ENCODE data around the gene MPV17L2.
A peak's percentile ranks its signal among the peaks of the same experiment; 100 is the strongest.
"Not testable (repeated sequence)": the region's sequence is repeated elsewhere in the genome, so short reads cannot be mapped to it uniquely, and the experiment has no call there.

MPV17L2 gene

GRCh38 chr19:18193388-18194180 lies 566 bp downstream of the MPV17L2 start:
- DNase-seq, result no peak

- DNase-seq, result no peak
These were observed 1.1 kb downstream of the MPV17L2 start for GRCh38 chr19:18194181-18194530.

GRCh38 chr19:18194554-18195238 lies 1.7 kb downstream of the MPV17L2 start:
- no peak for DNase-seq

DNA sequence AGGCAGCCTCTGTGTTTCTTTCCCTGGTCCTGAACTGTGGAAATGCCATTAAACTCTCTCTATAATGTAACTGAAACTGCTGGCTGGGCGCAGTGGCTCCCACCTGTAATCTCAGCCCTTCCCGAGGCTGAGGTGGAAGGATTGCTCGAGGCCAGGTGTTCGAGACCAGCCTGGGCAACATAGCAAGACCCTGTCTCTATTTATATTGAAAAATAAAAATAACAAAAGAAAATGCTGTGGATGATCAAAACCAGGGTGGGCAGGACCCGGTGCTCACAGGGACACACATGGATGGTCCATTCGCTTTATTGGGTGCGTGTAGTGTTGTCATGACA lies 3.5 kb downstream of the MPV17L2 start:
- DNase-seq, result no peak

DNA sequence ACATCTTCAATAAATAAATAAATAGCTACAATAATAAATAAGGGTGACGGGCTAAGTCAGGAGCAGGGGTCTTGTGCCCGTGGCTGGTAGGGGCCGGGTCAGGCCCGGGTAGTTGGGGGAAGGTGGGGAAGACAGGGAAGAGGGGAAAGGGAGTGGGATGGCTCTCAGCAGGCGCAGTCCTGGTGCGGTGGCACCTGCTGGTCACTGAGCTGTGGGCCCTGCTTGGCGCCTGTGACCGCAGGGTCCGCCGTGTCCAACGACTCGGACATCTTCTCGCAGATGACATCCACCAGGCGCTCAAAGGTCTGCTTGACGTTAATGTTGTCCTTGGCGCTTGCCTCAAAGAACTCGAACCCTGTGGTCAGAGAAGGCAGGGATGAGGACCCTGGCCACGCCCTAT lies 4.3 kb downstream of the MPV17L2 start:
- DNase-seq, result no peak

DNA sequence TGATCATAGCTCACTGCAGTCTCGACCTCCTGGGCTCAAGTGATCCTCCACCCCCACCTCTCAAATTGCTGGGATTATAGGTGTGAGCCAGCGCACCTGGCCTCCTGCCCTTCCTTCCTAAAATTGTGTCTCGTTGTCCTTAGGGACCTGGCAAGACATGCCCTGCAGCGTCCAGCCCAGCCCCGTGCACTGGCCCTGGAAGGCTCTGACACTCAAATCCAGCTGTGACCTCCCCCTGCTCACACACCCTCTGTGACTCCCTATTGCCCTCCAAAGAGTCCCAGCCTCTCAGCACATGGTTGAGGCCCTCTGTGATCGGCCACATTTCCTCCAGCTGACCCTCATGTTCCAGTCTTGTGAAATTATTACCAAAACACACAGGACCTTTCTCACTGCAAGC lies 4.9 kb downstream of the MPV17L2 start:
- no peak for DNase-seq

DNA sequence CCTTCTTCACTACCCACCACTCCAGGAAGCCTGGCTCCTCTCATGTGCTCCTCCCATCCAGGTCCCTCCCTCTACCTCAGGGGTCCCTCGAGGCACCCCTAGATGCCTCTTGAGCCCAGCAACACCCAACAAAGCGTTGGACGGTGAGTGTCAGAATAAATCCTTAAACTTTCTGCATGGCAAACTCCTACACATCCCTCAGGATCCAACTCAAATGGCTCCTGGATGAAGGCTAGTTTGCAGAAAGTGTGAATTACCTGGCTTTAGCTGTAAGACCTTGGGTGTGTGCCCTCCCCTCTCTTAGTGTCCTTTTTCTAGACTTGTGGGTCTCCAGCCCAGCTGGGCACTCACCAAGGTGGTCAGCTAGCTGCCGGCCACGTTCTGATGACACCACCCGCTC lies 5.4 kb downstream of the MPV17L2 start:
- no peak for DNase-seq

GRCh38 chr19:18202397-18202777 lies 9.4 kb downstream of the MPV17L2 start:
- DNase-seq, result no peak

DNA sequence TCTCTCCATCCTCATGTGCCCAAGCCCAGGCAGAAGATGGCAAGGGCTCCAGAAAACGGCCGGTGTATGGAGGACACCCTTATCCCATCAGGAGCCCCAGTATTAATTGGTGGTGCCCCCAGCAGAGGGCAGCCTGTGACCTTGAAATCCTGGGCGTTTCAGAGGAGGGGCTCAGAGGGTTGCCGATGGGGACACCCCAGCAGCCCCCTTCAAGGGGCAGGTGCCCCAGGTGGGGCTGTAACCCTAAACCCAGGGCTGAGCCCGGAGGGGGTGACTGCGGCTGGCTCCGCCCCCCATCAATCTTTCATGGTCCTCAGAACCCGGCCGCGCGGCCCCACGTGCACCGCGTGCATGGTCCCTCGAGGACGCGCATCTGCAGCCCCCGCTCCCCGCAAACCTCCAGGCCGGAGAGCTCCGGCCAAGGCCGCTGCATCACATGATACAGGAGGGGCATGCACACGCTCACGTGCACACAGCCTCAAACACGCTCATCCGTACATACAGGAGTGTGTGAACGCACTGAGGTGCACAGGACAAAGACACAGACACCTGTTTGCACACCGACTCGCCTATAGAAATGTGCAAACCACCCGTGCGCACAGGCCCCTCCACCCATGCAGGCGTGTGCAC lies 9.9 kb downstream of the MPV17L2 start:
- DNase-seq, result no peak

DNA sequence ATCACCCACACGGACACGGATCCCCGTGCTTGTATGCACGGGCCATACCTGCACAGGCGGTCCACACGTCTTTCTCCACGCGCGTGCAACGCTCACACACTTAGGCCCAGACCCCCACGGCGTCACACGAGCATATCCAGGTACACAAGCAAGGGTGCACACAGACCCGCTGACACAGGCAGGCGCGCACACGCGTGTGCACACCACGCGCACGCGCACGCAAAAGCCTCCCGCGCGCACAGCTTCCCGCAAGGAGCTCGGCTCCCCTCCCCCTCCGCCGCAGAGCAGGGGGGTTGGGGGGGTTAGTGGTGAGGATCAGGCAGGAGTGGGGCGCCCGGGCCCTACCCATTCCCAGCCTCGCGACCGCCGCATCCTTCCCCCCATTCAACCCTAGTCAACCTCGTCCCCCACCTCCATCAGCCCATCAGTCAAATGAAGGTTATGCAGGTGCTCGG lies 10.4 kb downstream of the MPV17L2 start:
- no peak for DNase-seq

GRCh38 chr19:18203863-18204393 lies 10.9 kb downstream of the MPV17L2 start, which contains the start of gene RAB3A:
TSS of gene RAB3A (minus strand) at chr19:18204042. CDS start at chr19:18202740, 1,302 bp downstream.
- DNase-seq, result peak; percentile 99

DNA sequence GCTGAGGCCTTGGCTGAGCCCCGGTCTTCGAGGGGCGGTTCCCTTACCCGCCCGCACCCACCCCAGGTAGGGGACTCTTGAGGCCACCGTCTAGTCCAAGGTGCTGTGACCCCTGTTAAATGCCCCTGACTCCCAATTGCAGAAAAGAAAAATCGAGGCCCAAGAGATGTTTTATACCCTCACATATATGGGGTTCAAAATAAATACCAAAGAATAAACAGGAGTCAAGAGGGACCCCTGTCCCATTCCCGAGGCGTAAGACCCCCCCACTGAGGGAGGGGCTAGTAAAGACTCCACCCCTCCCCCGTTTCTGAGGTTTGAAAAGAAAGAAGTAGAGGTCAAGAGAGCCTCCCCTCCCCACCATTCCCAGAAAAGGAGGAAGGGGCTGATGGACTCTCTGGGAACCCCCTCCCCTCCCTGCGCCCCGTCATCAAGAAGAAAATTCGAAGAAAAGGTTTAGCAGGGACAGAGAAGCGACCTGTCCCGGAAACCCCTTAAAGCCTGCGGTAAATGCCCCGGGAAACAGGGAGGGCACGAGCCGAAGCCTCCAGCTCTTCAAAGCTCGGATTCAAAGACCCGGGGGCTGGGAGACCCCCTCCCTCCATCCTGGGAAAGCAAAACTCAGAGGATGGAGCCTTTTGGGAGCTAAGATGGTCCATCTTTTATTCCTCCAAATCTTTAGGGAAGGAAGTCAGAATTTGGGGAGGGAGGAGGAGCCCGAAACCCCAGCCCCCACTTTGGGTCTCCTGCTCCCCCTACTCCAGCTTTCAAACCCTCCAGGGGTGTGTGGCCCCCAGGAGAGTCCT lies 11.6 kb downstream of the MPV17L2 start:
- DNase-seq, result no peak

- DNase-seq, result peak; percentile 39
These were observed 12.3 kb downstream of the MPV17L2 start for GRCh38 chr19:18205200-18205892.

- no peak for DNase-seq
These were observed 13.0 kb downstream of the MPV17L2 start for GRCh38 chr19:18206018-18206417.

GRCh38 chr19:18208098-18208951 lies 15.3 kb downstream of the MPV17L2 start:
- DNase-seq, result no peak

GRCh38 chr19:18209912-18210311 lies 16.9 kb downstream of the MPV17L2 start:
- not testable (repeated sequence) for DNase-seq

GRCh38 chr19:18211683-18212082 lies 18.7 kb downstream of the MPV17L2 start:
- DNase-seq, result no peak

GRCh38 chr19:18214779-18215433 lies 21.9 kb downstream of the MPV17L2 start:
- no peak for DNase-seq

- no peak for DNase-seq
These were observed 23.8 kb downstream of the MPV17L2 start for GRCh38 chr19:18216789-18217188.

DNA sequence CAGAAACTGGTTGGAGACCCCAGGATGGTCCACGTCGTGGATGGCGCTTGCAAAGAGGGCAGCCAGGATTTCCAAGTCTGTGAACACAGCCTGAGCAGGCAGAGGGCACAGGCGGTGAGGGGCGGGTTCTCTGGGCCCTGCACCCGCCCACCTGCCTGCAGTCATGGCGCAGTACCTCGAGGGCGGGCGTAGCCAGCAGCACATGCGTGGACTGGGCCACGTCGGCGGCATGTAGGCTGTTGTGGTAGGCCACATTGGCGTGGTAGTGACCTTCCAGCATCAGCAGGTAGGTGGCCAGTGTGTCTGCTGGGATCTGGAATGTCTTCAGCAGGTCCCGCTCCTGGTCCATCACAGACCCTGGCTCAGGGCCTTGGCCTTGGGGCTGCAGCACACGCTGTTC lies 25.1 kb downstream of the MPV17L2 start:
- no peak for DNase-seq

- DNase-seq, result no peak
These were observed 25.6 kb downstream of the MPV17L2 start for GRCh38 chr19:18218600-18218999.
